HL-60 (cell line): ENCODE measurements around the gene RNF224.

Source experiments
- POLR2AphosphoS5 ChIP-seq: IDR thresholded peaks from 2 replicates; pipeline ENCODE4 v1.6.1; 2012; ENCODE audit warnings: low read depth
- REST ChIP-seq: IDR thresholded peaks from 2 replicates; pipeline ENCODE4 v1.6.1; 2012; ENCODE audit warnings: low read depth; ENCODE audit not compliant: insufficient replicate concordance

GRCh38 chr9:137199411-137200121 is 27.7 kb upstream of the RNF224 start:
- no peak for TF ChIP-seq POLR2AphosphoS5
- no peak for TF ChIP-seq REST
